Right atrium auricular region (tissue), 2 donors: ENCODE measurements around the gene ERC2. TPM values are rescaled to one million over a fixed set of nuclear protein-coding genes. Genes with fewer than 3 reads are reported as not detected.
"Not testable (repeated sequence)": the region's sequence is repeated elsewhere in the genome, so short reads cannot be mapped to it uniquely, and the experiment has no call there.

ENCODE experiments used
- DNase-seq: peaks from one replicate; pipeline ENCODE4 v3.0.0-alpha.2; 2019; ENCODE audit warnings: low spot score
- H3K27ac ChIP-seq, 2 donors: fragments of 200-600 bp; sonication (generic); 1 replicate in 1 of 2; 2 replicates in 1 of 2; pipeline ENCODE4 v1.5.1; 2016 to 2019
- H3K27me3 ChIP-seq, 2 donors: fragments of 200-600 bp; sonication (generic); one replicate each; pipeline versions ENCODE4 v1.5.1 to v1.6.0; 2017 to 2019
- H3K36me3 ChIP-seq: fragments of 200-600 bp; sonication (generic); one replicate; pipeline ENCODE4 v1.5.1; 2016
- H3K4me1 ChIP-seq, 2 donors: fragments of 200-600 bp; sonication (generic); one replicate each; pipeline versions ENCODE4 v1.5.1 to v1.6.0; 2017 to 2019
- H3K4me3 ChIP-seq, 2 donors: fragments of 200-600 bp; sonication (generic); 1 replicate in 1 of 2; 2 replicates in 1 of 2; pipeline ENCODE4 v1.5.1; 2017 to 2019; ENCODE audit warnings: mild to moderate bottlenecking in 1 of 2, moderate library complexity in 1 of 2
- H3K9me3 ChIP-seq, 2 donors: fragments of 200-600 bp; sonication (generic); one replicate each; pipeline ENCODE4 v1.5.1; 2019
- total RNA-seq, 2 donors: library from RNA; depleted of rRNA; stranded (reverse); fragments of >200 nt; gene quantifications; one replicate each; pipeline ENCODE4 v1.1.0, GENCODE V29; 2016
- TF ChIP-seq, protein P1 (sequence below), 2 donors: fragments of 200-600 bp; sonication (generic); IDR thresholded peaks; one replicate each; pipeline ENCODE4 v1.5.1; 2019; ENCODE audit warnings: antibody characterized with exemption in 2 of 2

ERC2 gene
- total RNA-seq, 2 donors from 2014 or later, result 2.9 to 4.0 TPM

DNA sequence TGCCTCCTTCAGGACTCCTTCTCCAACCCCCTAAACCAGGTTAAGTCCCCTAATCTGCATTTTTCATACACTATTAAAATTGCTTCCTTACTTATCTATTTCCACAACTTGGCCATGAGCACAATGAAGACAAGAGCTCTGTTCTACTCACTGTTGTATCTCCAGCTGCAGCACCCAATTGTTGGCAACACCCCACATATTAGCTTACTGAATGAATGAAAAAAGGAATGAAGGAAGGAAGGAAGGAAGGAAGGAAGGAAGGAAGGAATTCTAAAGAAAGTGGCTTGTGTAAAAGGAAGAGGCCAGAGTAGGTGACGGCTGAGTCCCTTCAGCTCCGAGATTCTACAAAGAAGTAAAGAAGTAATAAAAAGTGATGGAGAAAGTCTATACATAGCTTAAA is 444.7 kb downstream of the ERC2 start:
- no peak overlapping the region for H3K27ac ChIP-seq
- H3K9me3 ChIP-seq, result no peaks in the 10 kb centered on the region
- H3K36me3 ChIP-seq, result no peaks in the 10 kb centered on the region
- no peaks in the 10 kb centered on the region for H3K4me1 ChIP-seq
- no peak overlapping the region for H3K4me3 ChIP-seq
- TF ChIP-seq, protein P1, sequence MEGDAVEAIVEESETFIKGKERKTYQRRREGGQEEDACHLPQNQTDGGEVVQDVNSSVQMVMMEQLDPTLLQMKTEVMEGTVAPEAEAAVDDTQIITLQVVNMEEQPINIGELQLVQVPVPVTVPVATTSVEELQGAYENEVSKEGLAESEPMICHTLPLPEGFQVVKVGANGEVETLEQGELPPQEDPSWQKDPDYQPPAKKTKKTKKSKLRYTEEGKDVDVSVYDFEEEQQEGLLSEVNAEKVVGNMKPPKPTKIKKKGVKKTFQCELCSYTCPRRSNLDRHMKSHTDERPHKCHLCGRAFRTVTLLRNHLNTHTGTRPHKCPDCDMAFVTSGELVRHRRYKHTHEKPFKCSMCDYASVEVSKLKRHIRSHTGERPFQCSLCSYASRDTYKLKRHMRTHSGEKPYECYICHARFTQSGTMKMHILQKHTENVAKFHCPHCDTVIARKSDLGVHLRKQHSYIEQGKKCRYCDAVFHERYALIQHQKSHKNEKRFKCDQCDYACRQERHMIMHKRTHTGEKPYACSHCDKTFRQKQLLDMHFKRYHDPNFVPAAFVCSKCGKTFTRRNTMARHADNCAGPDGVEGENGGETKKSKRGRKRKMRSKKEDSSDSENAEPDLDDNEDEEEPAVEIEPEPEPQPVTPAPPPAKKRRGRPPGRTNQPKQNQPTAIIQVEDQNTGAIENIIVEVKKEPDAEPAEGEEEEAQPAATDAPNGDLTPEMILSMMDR (IDR thresholded peaks at IDR 0.05), result no peak
- no peak for DNase-seq
- no peaks in the 10 kb centered on the region for H3K27me3 ChIP-seq

DNA sequence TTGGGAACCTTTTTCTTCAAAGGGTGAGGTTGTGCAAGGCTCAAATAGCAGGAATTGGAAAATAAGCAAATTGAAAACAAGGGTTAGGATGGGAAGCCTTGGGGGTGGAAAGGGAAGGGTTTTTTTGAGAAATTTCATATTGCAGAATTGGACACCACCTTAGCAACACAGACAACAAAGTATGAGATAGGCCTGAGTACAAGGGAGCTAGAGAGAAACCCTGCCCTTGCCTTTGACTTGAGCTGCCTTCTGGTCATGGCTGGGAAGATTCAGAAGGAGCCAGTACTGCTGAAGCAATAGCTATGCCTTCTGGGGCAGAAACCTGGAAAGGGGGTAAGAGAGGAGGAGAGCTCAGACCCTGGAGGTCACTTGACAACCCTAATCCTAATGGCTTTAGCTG is 445.6 kb downstream of the ERC2 start:
- H3K9me3 ChIP-seq, result no peaks in the 10 kb centered on the region
- H3K36me3 ChIP-seq, result no peaks in the 10 kb centered on the region
- no peak overlapping the region for H3K4me3 ChIP-seq
- TF ChIP-seq, protein P1 (IDR thresholded peaks at IDR 0.05), result no peak
- no peaks in the 10 kb centered on the region for H3K4me1 ChIP-seq
- DNase-seq, result no peak
- no peak overlapping the region for H3K27ac ChIP-seq
- H3K27me3 ChIP-seq, result no peaks in the 10 kb centered on the region

DNA sequence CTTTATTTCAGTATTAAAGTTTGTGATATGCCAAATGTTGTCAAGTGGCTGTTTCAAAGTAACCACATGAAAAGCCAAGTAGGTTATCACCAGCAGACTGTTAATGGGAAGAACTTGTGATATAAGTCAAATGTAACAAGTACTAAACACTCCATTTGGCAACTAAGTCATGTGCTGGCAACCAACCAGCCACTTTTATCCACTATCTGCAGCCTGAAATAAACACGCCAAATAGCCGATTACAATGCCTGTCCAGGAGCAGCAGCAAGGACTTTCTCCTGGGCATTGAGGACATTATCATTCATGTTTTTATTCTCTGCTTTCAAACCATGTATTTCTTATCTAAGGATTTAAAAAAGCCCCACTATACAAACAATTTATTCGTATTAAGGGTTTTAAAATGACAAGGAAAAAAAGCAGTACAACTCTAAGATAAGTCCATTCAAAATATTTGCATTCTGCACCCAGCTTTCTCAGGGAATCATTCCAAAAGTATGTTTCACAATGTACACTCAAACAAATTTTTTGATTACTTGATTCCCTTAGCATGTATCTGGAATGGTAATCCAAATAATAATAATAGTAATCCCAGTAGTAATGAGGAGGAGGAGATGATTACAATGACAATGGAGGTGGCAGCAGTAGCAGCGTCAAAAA is 448.6 kb downstream of the ERC2 start:
- Histone ChIP-seq H3K36me3 (no peaks in the 10 kb centered on the region), H3K4me3 (no peak overlapping the region), H3K27me3 (no peaks in the 10 kb centered on the region), H3K4me1 (no peaks in the 10 kb centered on the region), H3K9me3 (no peaks in the 10 kb centered on the region), H3K27ac (no peak overlapping the region)
- DNase-seq, result no peak
- TF ChIP-seq, protein P1 (IDR thresholded peaks at IDR 0.05), result no peak

DNA sequence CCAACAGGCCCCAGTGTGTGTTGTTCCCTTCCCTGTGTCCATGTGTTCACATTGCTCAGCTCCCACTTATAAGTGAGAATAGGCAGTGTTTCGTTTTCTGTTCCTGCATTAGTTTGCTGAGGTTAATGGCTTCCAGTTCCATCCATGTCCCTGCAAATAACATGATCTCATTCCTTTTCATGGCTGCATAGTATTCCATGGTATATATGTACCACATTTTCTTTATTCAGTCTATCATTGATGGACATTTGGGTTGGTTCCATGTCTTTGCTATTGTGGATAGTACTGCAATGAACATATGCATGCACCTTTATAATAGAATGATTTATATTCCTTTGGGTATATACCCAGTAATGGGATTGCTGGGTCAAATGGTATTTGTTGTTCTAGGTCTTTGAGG is 452.9 kb downstream of the ERC2 start:
- H3K36me3 ChIP-seq, H3K27me3 ChIP-seq, DNase-seq, H3K9me3 ChIP-seq, H3K4me3 ChIP-seq, H3K4me1 ChIP-seq, H3K27ac ChIP-seq: not testable (repeated sequence)

DNA sequence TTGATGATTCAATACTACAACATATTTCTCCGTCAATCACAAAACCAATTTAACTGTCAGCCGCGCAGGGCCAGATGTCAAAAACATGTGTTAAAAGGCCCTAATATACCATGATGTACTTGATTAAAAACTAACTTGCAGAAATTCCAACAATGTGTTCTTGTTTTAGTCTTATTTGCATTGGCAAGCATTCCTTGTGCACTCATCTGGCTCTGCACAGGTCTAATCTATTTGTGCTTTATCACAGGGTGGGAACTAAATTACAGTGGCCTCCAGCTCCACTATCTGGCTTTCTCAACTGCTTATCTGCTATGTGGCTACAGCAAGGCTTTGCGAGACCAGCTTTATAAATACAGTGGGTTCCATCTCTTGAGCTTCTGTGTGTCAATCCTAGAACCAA is 455.5 kb downstream of the ERC2 start:
- no peaks in the 10 kb centered on the region for H3K9me3 ChIP-seq
- DNase-seq, result no peak
- H3K4me1 ChIP-seq, result no peaks in the 10 kb centered on the region
- TF ChIP-seq, protein P1 (IDR thresholded peaks at IDR 0.05), result no peak
- H3K27me3 ChIP-seq, result no peaks in the 10 kb centered on the region
- H3K4me3 ChIP-seq, result no peak overlapping the region
- H3K36me3 ChIP-seq, result no peaks in the 10 kb centered on the region
- no peak overlapping the region for H3K27ac ChIP-seq

DNA sequence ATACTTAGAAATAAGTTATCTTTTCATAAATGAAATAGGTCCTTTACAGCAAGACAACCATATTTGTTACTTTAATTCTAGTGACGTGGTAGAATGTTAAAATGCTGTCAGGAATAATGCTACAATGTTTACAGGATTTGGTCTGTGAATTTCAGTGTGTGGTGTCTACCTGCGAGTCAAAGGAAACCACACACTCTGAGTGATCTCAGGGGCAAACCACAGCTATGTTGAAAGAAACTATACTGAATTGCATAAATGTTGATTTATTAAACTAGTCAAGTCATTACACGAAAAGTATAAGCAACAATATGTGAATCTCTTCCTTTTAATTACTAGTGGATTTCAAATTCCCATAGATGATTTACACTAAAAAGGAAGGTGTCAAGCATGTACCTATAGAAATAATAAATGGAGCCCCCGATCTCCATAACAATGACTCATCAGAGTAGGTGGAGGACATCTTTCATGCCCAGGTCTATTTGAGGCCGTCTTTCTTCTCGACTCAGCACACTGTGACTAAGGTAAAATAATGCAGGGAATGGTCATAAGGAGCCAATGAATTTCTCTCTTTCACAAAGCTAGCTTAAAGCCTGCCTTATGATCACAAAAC is 463.0 kb downstream of the ERC2 start:
- Histone ChIP-seq H3K27me3 (no peaks in the 10 kb centered on the region), H3K36me3 (no peaks in the 10 kb centered on the region), H3K4me3 (no peak overlapping the region), H3K4me1 (no peaks in the 10 kb centered on the region), H3K27ac (no peak overlapping the region), H3K9me3 (no peaks in the 10 kb centered on the region)
- TF ChIP-seq, protein P1 (IDR thresholded peaks at IDR 0.05), result no peak
- DNase-seq, result no peak
